ENCODE results near the gene PLA2G4A.

The PLA2G4A gene

GRCh38 chr1:187027253-187027652, 198.5 kb downstream of the PLA2G4A start:
- no peak for DNase-seq (ENCODE audit: low read depth)

GRCh38 chr1:187032316-187032981, 203.7 kb downstream of the PLA2G4A start:
- DNase-seq (ENCODE audit: low read depth): no peak

- DNase-seq (ENCODE audit: low read depth): no peak
Observed at GRCh38 chr1:187032982-187033692, 204.4 kb downstream of the PLA2G4A start.

GRCh38 chr1:187033693-187034390, 205.1 kb downstream of the PLA2G4A start:
- DNase-seq (ENCODE audit: low read depth): no peak

- DNase-seq (ENCODE audit: low read depth): no peak
Observed at GRCh38 chr1:187034501-187034900, 205.8 kb downstream of the PLA2G4A start.

GRCh38 chr1:187037973-187038553, 209.3 kb downstream of the PLA2G4A start:
- no peak for DNase-seq (ENCODE audit: low read depth)

Measured in activated T-cell treated with anti-CD3 and anti-CD28 coated beads for 1 hour (primary cell).